GM12878 (cell line): ENCODE data around the gene ZDHHC14. TPM values are rescaled to one million over a fixed set of nuclear protein-coding genes. Genes with fewer than 3 reads are reported as not detected.

Source experiments
- ATAC-seq: fragments of 200-7000 bp; cut with Tn5 transposase; 3 replicates; pipeline ENCODE4 v1.9.1; 2020; ENCODE audit warnings: mild to moderate bottlenecking, moderate library complexity
- BruUV-seq: library from RNA; stranded (reverse); fragments of 400-500 nt; replicated peaks from 2 replicates; lab custom pipeline; 2021; lab: Mats Ljungman, UMichigan
- CTCF ChIA-PET: fragments of 300-600 bp; sonication (Branson Sonifier 250); formaldehyde crosslinking; extraction: SDS; loops from one replicate; lab custom pipeline; 2021; ENCODE audit warnings: inconsistent platforms; lab: Yijun Ruan, JAX
- POLR2A ChIA-PET: fragments of 350-600 bp; formaldehyde crosslinking; extraction: SDS; loops from one replicate; lab custom pipeline; 2021; ENCODE audit warnings: inconsistent platforms; lab: Charles Lee
- RAD21 ChIA-PET: fragments of 300-600 bp; sonication (Branson Sonifier 250); formaldehyde crosslinking; loops from one replicate; lab custom pipeline; 2023; ENCODE audit warnings: antibody characterized with exemption; ENCODE audit not compliant: unreplicated experiment; lab: Charles Lee
- SMC1A ChIA-PET: fragments of 300-600 bp; sonication (Branson Sonifier 250); formaldehyde crosslinking; loops from one replicate; lab custom pipeline; 2023; ENCODE audit not compliant: unreplicated experiment, uncharacterized antibody; lab: Charles Lee
- DNase-seq: peaks from one replicate; pipeline ENCODE4 v3.0.0-alpha.2; 2011; ENCODE audit warnings: low read depth, low spot score
- FAIRE-seq: peaks from 3 replicates; lab custom pipeline; 2011; peaks lifted over from hg19 to GRCh38; lab: Jason Lieb, UNC
- H2AFZ ChIP-seq: 2 replicates; pipeline ENCODE4 v1.6.0; 2011; ENCODE audit warnings: low read depth, low read length, control low read depth; ENCODE audit not compliant: control insufficient read depth
- H3K27ac ChIP-seq: 2 replicates; pipeline ENCODE4 v1.5.1; 2011; ENCODE audit warnings: control low read depth; ENCODE audit not compliant: control insufficient read depth, insufficient read depth
- H3K27me3 ChIP-seq, 2 experiments: replicated peaks in 1 of 2; 2 replicates each; pipeline versions ENCODE4 v1.6.0 to v1.6.1; 2011; ENCODE audit warnings: low read length in 1 of 2; ENCODE audit not compliant: control insufficient read depth in 2 of 2, insufficient read depth in 2 of 2
- H3K36me3 ChIP-seq, 2 experiments: 2 replicates each; pipeline ENCODE4 v1.5.1; 2011; ENCODE audit warnings: low read length in 1 of 2; ENCODE audit not compliant: control insufficient read depth in 2 of 2, insufficient read depth in 2 of 2
- H3K4me1 ChIP-seq: 2 replicates; pipeline ENCODE4 v1.6.1; 2011; ENCODE audit warnings: mild to moderate bottlenecking, low read length, moderate library complexity, mixed read lengths; ENCODE audit not compliant: control insufficient read depth, insufficient read depth
- H3K4me2 ChIP-seq: 2 replicates; pipeline ENCODE4 v1.6.0; 2011; ENCODE audit warnings: control low read depth; ENCODE audit not compliant: control insufficient read depth, insufficient read depth
- H3K4me3 ChIP-seq: fragments of 200-600 bp; sonication (generic); 2 replicates; pipeline ENCODE4 v1.5.1; 2016
- H3K79me2 ChIP-seq: 2 replicates; pipeline ENCODE4 v1.6.0; 2011; ENCODE audit warnings: low read length; ENCODE audit not compliant: control insufficient read depth, insufficient read depth
- H3K9ac ChIP-seq: 2 replicates; pipeline ENCODE4 v1.8.0; 2011; ENCODE audit warnings: low read length, control low read depth, mixed read lengths; ENCODE audit not compliant: control insufficient read depth, insufficient read depth
- H3K9me3 ChIP-seq: replicated peaks from 3 replicates; pipeline ENCODE4 v1.5.1; 2011; ENCODE audit warnings: mild to moderate bottlenecking, low read length; ENCODE audit not compliant: control insufficient read depth, insufficient read depth
- H4K20me1 ChIP-seq: 2 replicates; pipeline ENCODE4 v1.6.0; 2011; ENCODE audit not compliant: control insufficient read depth, insufficient read depth
- DPF2 ChIP-seq: fragments of 450-650 bp; IDR thresholded peaks from 2 replicates; pipeline ENCODE4 v1.6.1; 2017; ENCODE audit warnings: mild to moderate bottlenecking
- HDGF ChIP-seq: fragments of 450-650 bp; IDR thresholded peaks from 2 replicates; pipeline ENCODE4 v1.6.1; 2016; ENCODE audit warnings: antibody characterized with exemption
- IRF4 ChIP-seq: IDR thresholded peaks from 2 replicates; pipeline ENCODE4 v1.6.1; 2011; ENCODE audit warnings: low read depth, low read length
- IRF5 ChIP-seq: fragments of 450-650 bp; IDR thresholded peaks from 2 replicates; pipeline ENCODE4 v1.6.1; 2017; ENCODE audit warnings: borderline replicate concordance
- KLF5 ChIP-seq: fragments of 450-650 bp; IDR thresholded peaks from 2 replicates; pipeline ENCODE4 v1.6.1; 2014; ENCODE audit warnings: mild to moderate bottlenecking; ENCODE audit not compliant: partially characterized antibody
- MEF2B ChIP-seq: fragments of 450-650 bp; IDR thresholded peaks from 2 replicates; pipeline ENCODE4 v1.6.1; 2018; ENCODE audit warnings: mild to moderate bottlenecking, moderate library complexity; ENCODE audit not compliant: partially characterized antibody, poor library complexity, severe bottlenecking
- MLLT1 ChIP-seq: fragments of 450-650 bp; IDR thresholded peaks from 2 replicates; pipeline ENCODE4 v1.6.1; 2016; ENCODE audit warnings: mild to moderate bottlenecking
- NFYB ChIP-seq: IDR thresholded peaks from 2 replicates; pipeline ENCODE4 v1.6.1; 2011; ENCODE audit warnings: low read depth, mild to moderate bottlenecking, low read length, improper control_type of control experiment, moderate library complexity; ENCODE audit not compliant: insufficient read depth
- PAX8 ChIP-seq: fragments of 450-650 bp; IDR thresholded peaks from 2 replicates; pipeline ENCODE4 v1.6.1; 2017; ENCODE audit warnings: mild to moderate bottlenecking, moderate library complexity
- POLR2AphosphoS5 ChIP-seq: IDR thresholded peaks from 2 replicates; pipeline ENCODE4 v1.6.1; 2011; ENCODE audit warnings: mild to moderate bottlenecking, low read length, inconsistent platforms
- POU2F2 ChIP-seq: IDR thresholded peaks from 3 replicates; pipeline ENCODE4 v1.6.1; 2011; ENCODE audit warnings: low read depth, mild to moderate bottlenecking, low read length, borderline replicate concordance
- TARDBP ChIP-seq: IDR thresholded peaks from 2 replicates; pipeline ENCODE4 v1.6.1; 2016; ENCODE audit warnings: borderline replicate concordance
- YY1 ChIP-seq: IDR thresholded peaks from 2 replicates; pipeline ENCODE4 v1.6.1; 2011; ENCODE audit warnings: low read depth, mild to moderate bottlenecking, low read length
- WGBS: methylation state at CpG from one replicate; pipeline ENCODE4 v1.1.6; 2016; ENCODE audit warnings: low lambda C conversion rate; ENCODE audit not compliant: insufficient replicate concordance, insufficient coverage; ENCODE audit errors: missing lambda C conversion rate; 5-methylcytosine and 5-hydroxymethylcytosine counted together
- in situ Hi-C: fragments of 300-500 bp; cut with MboI; formaldehyde crosslinking; loops from 9 replicates; pipeline ENCODE4 v1.14.3; 2018; ENCODE audit warnings: mixed read lengths
- intact Hi-C: fragments of 100-400 bp; cut with micrococcal nuclease; formaldehyde crosslinking; loops from one replicate; pipeline ENCODE4 v1.14.2; 2022; ENCODE audit not compliant: unreplicated experiment
- polyA plus RNA-seq, 11 experiments: library from polyadenylated mRNA; depleted of rRNA in 4 of 11; unstranded in 6 of 11; stranded (reverse) in 5 of 11; fragments of >200 nt; fragmentation: Nextera tagmentation in 4 of 11; fragmentation: Illumina TruSeq in 1 of 11; extraction: Ambion mirVana in 4 of 11; extraction: Trizol in 1 of 11; gene quantifications; 1 replicate in 1 of 11; 2 replicates in 10 of 11; pipeline versions ENCODE4 v1.2.1 to v1.2.3, GENCODE V29; 2011 to 2016; ENCODE audit warnings: inconsistent platforms in 2 of 11, missing spikeins in 2 of 11, low read depth in 1 of 11
- total RNA-seq, 4 experiments: library from RNA; depleted of rRNA in 3 of 4; stranded (reverse); fragments of >200 nt in 3 of 4; fragmentation: Illumina TruSeq in 1 of 4; extraction: Trizol in 1 of 4; gene quantifications; 2 replicates each; pipeline versions ENCODE4 v1.2.1 to v1.2.3, GENCODE V29; 2013 to 2021
- TF ChIP-seq, protein P1 (sequence below): fragments of 450-650 bp; IDR thresholded peaks from 2 replicates; pipeline ENCODE4 v1.6.1; 2016; ENCODE audit warnings: mild to moderate bottlenecking
- TF ChIP-seq, protein P2 (sequence below): IDR thresholded peaks from 2 replicates; pipeline ENCODE4 v1.6.1; 2011; ENCODE audit warnings: borderline replicate concordance, low read depth, mild to moderate bottlenecking, moderate library complexity, low read length; ENCODE audit not compliant: insufficient read depth, poor library complexity, severe bottlenecking
- TF ChIP-seq, protein P3 (sequence below): IDR thresholded peaks from 2 replicates; pipeline ENCODE4 v1.6.1; 2011; ENCODE audit warnings: low read depth, low read length, improper control_type of control experiment, borderline replicate concordance
- TF ChIP-seq, protein P4 (sequence below): fragments of 450-650 bp; IDR thresholded peaks from 2 replicates; pipeline ENCODE4 v1.6.1; 2017; ENCODE audit warnings: mild to moderate bottlenecking, low read depth, inconsistent platforms; ENCODE audit not compliant: poor library complexity, severe bottlenecking

Gene ZDHHC14
- total and polyA plus RNA-seq, 10 of the 15 experiments (the other 5 are each of a cell fraction or from before 2014, with no cell fraction given) = 0.15 to 16.0 (median 0.76) TPM; not detected in 1

- Histone ChIP-seq H3K79me2 (no peaks in the 10 kb centered on the region), H3K4me3 (no peak overlapping the region), H3K4me1 (no peaks in the 10 kb centered on the region), H3K27ac (no peak overlapping the region), H3K4me2 (no peak overlapping the region), H2AFZ (no peak overlapping the region), H3K27me3 (no peaks in the 10 kb centered on the region), H3K9me3 (no peaks in the 10 kb centered on the region; the same call in 2 of the 3 replicates), H3K36me3 (no peaks in the 10 kb centered on the region; a peak in 1 of 4 replicates), H3K9ac (no peak overlapping the region), H4K20me1 (no peaks in the 10 kb centered on the region)
- 84% methylated on average over 11 of the region's 11 CpGs for WGBS
- POLR2A ChIA-PET = no interaction called here
- DNase-seq (no peak), ATAC-seq (no peak), FAIRE-seq (no peak)
- CTCF ChIA-PET = interaction anchor here (1.1 to 1.5 kb wide), 2 partner anchors 11 to 118 kb away, joined by 3 read pairs; no protein-coding TSS in a partner anchor
- no TSS peak for BruUV-seq
- SMC1A ChIA-PET = interaction anchor here (2.5 to 3.4 kb wide), 2 partner anchors 11 to 48 kb away, joined by 5 to 6 read pairs; no protein-coding TSS in a partner anchor
- RAD21 ChIA-PET = no interaction called here
- intact Hi-C loops = no loop called here
- in situ Hi-C loops = no loop called here
- TF ChIP-seq PAX8 (no peak), MEF2B (no peak), DPF2 (no peak), KLF5 (no peak), YY1 (no peak), IRF5 (no peak), POLR2AphosphoS5 (no peak), IRF4 (no peak), NFYB (no peak), MLLT1 (no peak), HDGF (no peak), TARDBP (no peak), POU2F2 (no peak)
- TF ChIP-seq, protein P1, sequence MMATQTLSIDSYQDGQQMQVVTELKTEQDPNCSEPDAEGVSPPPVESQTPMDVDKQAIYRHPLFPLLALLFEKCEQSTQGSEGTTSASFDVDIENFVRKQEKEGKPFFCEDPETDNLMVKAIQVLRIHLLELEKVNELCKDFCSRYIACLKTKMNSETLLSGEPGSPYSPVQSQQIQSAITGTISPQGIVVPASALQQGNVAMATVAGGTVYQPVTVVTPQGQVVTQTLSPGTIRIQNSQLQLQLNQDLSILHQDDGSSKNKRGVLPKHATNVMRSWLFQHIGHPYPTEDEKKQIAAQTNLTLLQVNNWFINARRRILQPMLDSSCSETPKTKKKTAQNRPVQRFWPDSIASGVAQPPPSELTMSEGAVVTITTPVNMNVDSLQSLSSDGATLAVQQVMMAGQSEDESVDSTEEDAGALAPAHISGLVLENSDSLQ = no peak
- TF ChIP-seq, protein P2, sequence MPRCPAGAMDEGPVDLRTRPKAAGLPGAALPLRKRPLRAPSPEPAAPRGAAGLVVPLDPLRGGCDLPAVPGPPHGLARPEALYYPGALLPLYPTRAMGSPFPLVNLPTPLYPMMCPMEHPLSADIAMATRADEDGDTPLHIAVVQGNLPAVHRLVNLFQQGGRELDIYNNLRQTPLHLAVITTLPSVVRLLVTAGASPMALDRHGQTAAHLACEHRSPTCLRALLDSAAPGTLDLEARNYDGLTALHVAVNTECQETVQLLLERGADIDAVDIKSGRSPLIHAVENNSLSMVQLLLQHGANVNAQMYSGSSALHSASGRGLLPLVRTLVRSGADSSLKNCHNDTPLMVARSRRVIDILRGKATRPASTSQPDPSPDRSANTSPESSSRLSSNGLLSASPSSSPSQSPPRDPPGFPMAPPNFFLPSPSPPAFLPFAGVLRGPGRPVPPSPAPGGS = no peak
- TF ChIP-seq, protein P3, sequence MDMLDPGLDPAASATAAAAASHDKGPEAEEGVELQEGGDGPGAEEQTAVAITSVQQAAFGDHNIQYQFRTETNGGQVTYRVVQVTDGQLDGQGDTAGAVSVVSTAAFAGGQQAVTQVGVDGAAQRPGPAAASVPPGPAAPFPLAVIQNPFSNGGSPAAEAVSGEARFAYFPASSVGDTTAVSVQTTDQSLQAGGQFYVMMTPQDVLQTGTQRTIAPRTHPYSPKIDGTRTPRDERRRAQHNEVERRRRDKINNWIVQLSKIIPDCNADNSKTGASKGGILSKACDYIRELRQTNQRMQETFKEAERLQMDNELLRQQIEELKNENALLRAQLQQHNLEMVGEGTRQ = no peak
- TF ChIP-seq, protein P4, sequence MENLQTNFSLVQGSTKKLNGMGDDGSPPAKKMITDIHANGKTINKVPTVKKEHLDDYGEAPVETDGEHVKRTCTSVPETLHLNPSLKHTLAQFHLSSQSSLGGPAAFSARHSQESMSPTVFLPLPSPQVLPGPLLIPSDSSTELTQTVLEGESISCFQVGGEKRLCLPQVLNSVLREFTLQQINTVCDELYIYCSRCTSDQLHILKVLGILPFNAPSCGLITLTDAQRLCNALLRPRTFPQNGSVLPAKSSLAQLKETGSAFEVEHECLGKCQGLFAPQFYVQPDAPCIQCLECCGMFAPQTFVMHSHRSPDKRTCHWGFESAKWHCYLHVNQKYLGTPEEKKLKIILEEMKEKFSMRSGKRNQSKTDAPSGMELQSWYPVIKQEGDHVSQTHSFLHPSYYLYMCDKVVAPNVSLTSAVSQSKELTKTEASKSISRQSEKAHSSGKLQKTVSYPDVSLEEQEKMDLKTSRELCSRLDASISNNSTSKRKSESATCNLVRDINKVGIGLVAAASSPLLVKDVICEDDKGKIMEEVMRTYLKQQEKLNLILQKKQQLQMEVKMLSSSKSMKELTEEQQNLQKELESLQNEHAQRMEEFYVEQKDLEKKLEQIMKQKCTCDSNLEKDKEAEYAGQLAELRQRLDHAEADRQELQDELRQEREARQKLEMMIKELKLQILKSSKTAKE = no peak
These were observed 51.9 kb downstream of the ZDHHC14 start for GRCh38 chr6:157432892-157433265.
